ENCODE measurements around the gene TRIM13. TPM values are rescaled to one million over a fixed set of nuclear protein-coding genes. Genes with fewer than 3 reads are reported as not detected.

TRIM13 gene
- total RNA-seq, 1 experiment from 2014 or later, result 13.4 TPM

GRCh38 chr13:50017819-50018218 is 21.0 kb downstream of the TRIM13 start:
- no peaks in the 10 kb centered on the region for H3K27me3 ChIP-seq (ENCODE audit: insufficient read depth, low read depth)
- no peak overlapping the region for H3K27ac ChIP-seq
- no peak for DNase-seq
- ChIA-PET CTCF (no interaction called here), POLR2A (ENCODE audit: unreplicated experiment) (no interaction called here)
- 0 out of 2 replicates have a peak, but pooled peaks cover 5% of the 10 kb centered on the region for H3K79me2 ChIP-seq (ENCODE audit: low read depth)
- no peak for TF ChIP-seq EZH2 (IDR thresholded peaks at IDR 0.05; ENCODE audit: low read depth)
- no peak for TF ChIP-seq CTCF (conservative IDR thresholded peaks at IDR 0.05)
- peaks cover 4% of the 10 kb centered on the region for H3F3A ChIP-seq (ENCODE audit: insufficient read depth, low read depth)
- H3K9me2 ChIP-seq (ENCODE audit: insufficient read depth), result no peaks in the 10 kb centered on the region
- H3K4me1 ChIP-seq (replicated peaks; ENCODE audit: insufficient read depth), result no peaks in the 10 kb centered on the region
- no peaks in the 10 kb centered on the region for H3K9me3 ChIP-seq (ENCODE audit: insufficient read depth, low read depth)
- H3K36me3 ChIP-seq (ENCODE audit: low read depth), result peaks cover 4% of the 10 kb centered on the region; the same call in 1 of the 2 replicates
- no peak overlapping the region for H3K4me3 ChIP-seq
- no peak overlapping the region for H3K4me2 ChIP-seq
- H2AFZ ChIP-seq, result no peak overlapping the region
- no peaks in the 10 kb centered on the region for H4K20me1 ChIP-seq (ENCODE audit: insufficient read depth)
- BruUV-seq (replicated peaks), result no TSS peak
- intact Hi-C loops (cut with micrococcal nuclease; ENCODE audit: unreplicated experiment), result no loop called here

GRCh38 chr13:50025436-50025835 is 28.6 kb downstream of the TRIM13 start:
- ChIA-PET CTCF (no interaction called here), POLR2A (ENCODE audit: unreplicated experiment) (no interaction called here)
- Histone ChIP-seq H4K20me1 (ENCODE audit: insufficient read depth) (no peaks in the 10 kb centered on the region), H3F3A (ENCODE audit: insufficient read depth, low read depth) (peaks cover 5% of the 10 kb centered on the region; the same call in 1 of the 2 replicates), H3K9me3 (ENCODE audit: insufficient read depth, low read depth) (no peaks in the 10 kb centered on the region), H2AFZ (no peak overlapping the region), H3K27me3 (ENCODE audit: insufficient read depth, low read depth) (no peaks in the 10 kb centered on the region), H3K9me2 (ENCODE audit: insufficient read depth) (no peaks in the 10 kb centered on the region), H3K4me2 (no peak overlapping the region), H3K79me2 (ENCODE audit: low read depth) (no peaks in the 10 kb centered on the region), H3K4me3 (no peak overlapping the region), H3K4me1 (replicated peaks; ENCODE audit: insufficient read depth) (no peaks in the 10 kb centered on the region), H3K27ac (no peak overlapping the region), H3K36me3 (ENCODE audit: low read depth) (no peaks in the 10 kb centered on the region; the same call in 1 of the 2 replicates)
- no peak for TF ChIP-seq CTCF (conservative IDR thresholded peaks at IDR 0.05)
- TF ChIP-seq EZH2 (IDR thresholded peaks at IDR 0.05; ENCODE audit: low read depth), result no peak
- intact Hi-C loops (cut with micrococcal nuclease; ENCODE audit: unreplicated experiment), result loop anchor here (5.0 kb wide), 1 partner anchor 47 kb away; no protein-coding TSS in a partner anchor
- no peak for DNase-seq
- no TSS peak for BruUV-seq (replicated peaks)

- Histone ChIP-seq H3K9me2 (ENCODE audit: insufficient read depth) (no peaks in the 10 kb centered on the region), H3K27ac (no peak overlapping the region), H3F3A (ENCODE audit: insufficient read depth, low read depth) (peaks cover 5% of the 10 kb centered on the region), H3K4me1 (replicated peaks; ENCODE audit: insufficient read depth) (no peaks in the 10 kb centered on the region), H3K27me3 (ENCODE audit: insufficient read depth, low read depth) (no peaks in the 10 kb centered on the region), H4K20me1 (ENCODE audit: insufficient read depth) (no peaks in the 10 kb centered on the region), H3K4me3 (no peak overlapping the region), H3K36me3 (ENCODE audit: low read depth) (no peaks in the 10 kb centered on the region; the same call in 1 of the 2 replicates), H3K79me2 (ENCODE audit: low read depth) (no peaks in the 10 kb centered on the region), H3K4me2 (no peak overlapping the region), H3K9me3 (ENCODE audit: insufficient read depth, low read depth) (no peaks in the 10 kb centered on the region), H2AFZ (no peak overlapping the region)
- BruUV-seq (replicated peaks), result no TSS peak
- CTCF ChIA-PET, result no interaction called here
- intact Hi-C loops (cut with micrococcal nuclease; ENCODE audit: unreplicated experiment), result loop anchor here (5.0 kb wide), 1 partner anchor 45 kb away; no protein-coding TSS in a partner anchor
- DNase-seq, result no peak
- POLR2A ChIA-PET (ENCODE audit: unreplicated experiment), result no interaction called here
- no peak for TF ChIP-seq EZH2 (IDR thresholded peaks at IDR 0.05; ENCODE audit: low read depth)
- no peak for TF ChIP-seq CTCF (conservative IDR thresholded peaks at IDR 0.05)
Measured at GRCh38 chr13:50026788-50027473, 30.1 kb downstream of the TRIM13 start.

Measured in PC-9 (cell line).